ENCODE measurements around the gene SLC23A2.
"Not testable (repeated sequence)": the region's sequence is repeated elsewhere in the genome, so short reads cannot be mapped to it uniquely, and the experiment has no call there.

The SLC23A2 gene
- 36.4 to 224 (median 128) reads per million in 18 experiments for total RNA-seq

GRCh38 chr20:5001174-5002076, at the start of gene SLC23A2:
Gene SLC23A2 (minus strand): TSS chr20:5001510. CDS start chr20:4932562, 68,948 bp downstream.
- DNase-seq: peak; percentile 15 to 64

- peak; percentile 81 to 91 for DNase-seq
Observed at GRCh38 chr20:5046656-5047339, 45.5 kb upstream of the SLC23A2 start.

GRCh38 chr20:5045906-5046305, 44.6 kb upstream of the SLC23A2 start:
- no peak for DNase-seq

- DNase-seq: no peak
Observed at GRCh38 chr20:5044075-5044620, 42.8 kb upstream of the SLC23A2 start.

GRCh38 chr20:5041433-5041832, 40.1 kb upstream of the SLC23A2 start:
- DNase-seq: no peak

GRCh38 chr20:5040345-5040744, 39.0 kb upstream of the SLC23A2 start:
- DNase-seq: no peak

GRCh38 chr20:5039889-5040288, 38.6 kb upstream of the SLC23A2 start:
- DNase-seq: no peak

- peak in 1 of 2 donors; percentile 61 for DNase-seq
Observed at GRCh38 chr20:5039255-5039657, 37.9 kb upstream of the SLC23A2 start.

- DNase-seq: no peak
Observed at GRCh38 chr20:5036828-5037227, 35.5 kb upstream of the SLC23A2 start.

GRCh38 chr20:5035518-5035917, 34.2 kb upstream of the SLC23A2 start:
- DNase-seq: not testable (repeated sequence)

- no peak for DNase-seq
Observed at GRCh38 chr20:5033566-5033965, 32.3 kb upstream of the SLC23A2 start.

- not testable (repeated sequence) for DNase-seq
Observed at GRCh38 chr20:5031701-5032100, 30.4 kb upstream of the SLC23A2 start.

- peak; percentile 21 to 31 for DNase-seq
Observed at GRCh38 chr20:5031206-5031557, 29.9 kb upstream of the SLC23A2 start.

- DNase-seq: peak; percentile 29 to 41
Observed at GRCh38 chr20:5030348-5031205, 29.3 kb upstream of the SLC23A2 start.

- not testable (repeated sequence) for DNase-seq
Observed at GRCh38 chr20:5028258-5029059, 27.1 kb upstream of the SLC23A2 start.

- no peak for DNase-seq
Observed at GRCh38 chr20:5024982-5025381, 23.7 kb upstream of the SLC23A2 start.

GRCh38 chr20:5024103-5024502, 22.8 kb upstream of the SLC23A2 start:
- DNase-seq: peak in 1 of 2 donors; percentile 20

- DNase-seq: not testable (repeated sequence)
Observed at GRCh38 chr20:5023171-5023570, 21.9 kb upstream of the SLC23A2 start.

- no peak for DNase-seq
Observed at GRCh38 chr20:5020760-5021159, 19.4 kb upstream of the SLC23A2 start.

GRCh38 chr20:5013682-5014447, 12.6 kb upstream of the SLC23A2 start:
- no peak for DNase-seq

GRCh38 chr20:5008759-5009158, 7.4 kb upstream of the SLC23A2 start:
- peak; percentile 70 to 71 for DNase-seq
